Adrenal gland (tissue), 12 donors: ENCODE measurements around the gene CALD1. TPM values are rescaled to one million over a fixed set of nuclear protein-coding genes. Genes with fewer than 3 reads are reported as not detected.
A peak's percentile ranks its signal among the peaks of the same experiment; 100 is the strongest.

Experiments
- DNase-seq, 7 donors: peaks; one replicate each; pipeline ENCODE4 v3.0.0-alpha.2; 2019 to 2020
- H3K27ac ChIP-seq, 5 donors: fragments of 200-600 bp; sonication (generic) in 4 of 5; 1 replicate in 3 of 5; 2 replicates in 2 of 5; pipeline versions ENCODE4 v1.5.1 to v1.8.0; 2016 to 2020; ENCODE audit warnings: mild to moderate bottlenecking in 1 of 5
- H3K27me3 ChIP-seq: fragments of 200-600 bp; 2 replicates; pipeline ENCODE4 v1.8.0; 2021
- H3K36me3 ChIP-seq, 2 donors: fragments of 200-600 bp; replicated peaks in 1 of 2; 1 replicate in 1 of 2; 2 replicates in 1 of 2; pipeline versions ENCODE4 v1.5.1 to v1.8.0; 2018 to 2022
- H3K4me1 ChIP-seq, 2 donors: fragments of 200-600 bp; replicated peaks in 1 of 2; 1 replicate in 1 of 2; 2 replicates in 1 of 2; pipeline versions ENCODE4 v1.5.1 to v1.8.0; 2018 to 2021
- H3K4me3 ChIP-seq, 4 donors: fragments of 200-600 bp; sonication (generic) in 3 of 4; one replicate each; pipeline ENCODE4 v1.5.1; 2016 to 2018
- H3K9me3 ChIP-seq, 3 donors: fragments of 200-600 bp; sonication (generic) in 1 of 3; replicated peaks in 1 of 3; 1 replicate in 2 of 3; 2 replicates in 1 of 3; pipeline versions ENCODE4 v1.5.1 to v1.8.0; 2016 to 2021
- POLR2A ChIP-seq, 2 donors: fragments of 450-650 bp; IDR thresholded peaks; one replicate each; pipeline ENCODE4 v1.6.1; 2017; ENCODE audit warnings: antibody characterized with exemption in 2 of 2, mild to moderate bottlenecking in 2 of 2, moderate library complexity in 1 of 2
- WGBS, 4 donors: extraction: QIAGEN DNeasy Blood & Tissue Kit in 2 of 4; methylation state at CpG; one replicate each; pipeline versions ENCODE4 v1.1.5 to v1.1.7; 2013 to 2017; 5-methylcytosine and 5-hydroxymethylcytosine counted together
- intact Hi-C, 2 donors: fragments of 100-400 bp; cut with DNase I; formaldehyde crosslinking; loops; one replicate each; pipeline versions ENCODE4 v1.14.1 to v1.15.0; 2022 to 2023
- polyA plus RNA-seq, 3 donors: library from polyadenylated mRNA; stranded (reverse); fragments of 200-250 nt in 2 of 3; fragments of 350-450 nt in 1 of 3; fragmentation: Illumina TruSeq in 1 of 3; extraction: RNeasy Lipid Tissue Mini Kit (QIAGEN cat#74804) in 1 of 3; gene quantifications; one replicate each; pipeline ENCODE4 v1.2.3, GENCODE V29; 2013 to 2014
- total RNA-seq, 9 donors: library from RNA; depleted of rRNA in 4 of 9; stranded (reverse); fragments of >200 nt in 4 of 9; fragments of 120-200 nt in 1 of 9; fragmentation: NEBNext Ultra II Directional in 1 of 9; extraction: Animal tissue kit (Norgen Biotek cat#: 25700) in 1 of 9; gene quantifications; one replicate each; pipeline versions ENCODE4 v1.1.0 to v1.2.4, GENCODE V29; 2013 to 2023
- TF ChIP-seq, protein P1 (sequence below), 6 experiments: fragments of 450-650 bp in 4 of 6; fragments of 200-600 bp in 2 of 6; sonication (generic) in 1 of 6; IDR thresholded peaks; 1 replicate in 5 of 6; 2 replicates in 1 of 6; pipeline versions ENCODE4 v1.5.1 to v1.8.0; 2016 to 2021; ENCODE audit warnings: antibody characterized with exemption in 6 of 6, mild to moderate bottlenecking in 2 of 6, moderate library complexity in 1 of 6
- donor health status: healthy with polysubstance abuse.
- donor health status: Bipolar disorder and iron deficiency.
- donor health status: DM: yes; HTN: yes; CAD: no.
- donor health status: DM: no; HTN: no; CAD: no.
- donor health status: DM: no; HTN: no; CAD: no.
- donor health status: DM: yes; HTN: yes; CAD: no.

The CALD1 gene
- total and polyA plus RNA-seq, 12 donors, result 67.5 to 258 (median 199) TPM

DNA sequence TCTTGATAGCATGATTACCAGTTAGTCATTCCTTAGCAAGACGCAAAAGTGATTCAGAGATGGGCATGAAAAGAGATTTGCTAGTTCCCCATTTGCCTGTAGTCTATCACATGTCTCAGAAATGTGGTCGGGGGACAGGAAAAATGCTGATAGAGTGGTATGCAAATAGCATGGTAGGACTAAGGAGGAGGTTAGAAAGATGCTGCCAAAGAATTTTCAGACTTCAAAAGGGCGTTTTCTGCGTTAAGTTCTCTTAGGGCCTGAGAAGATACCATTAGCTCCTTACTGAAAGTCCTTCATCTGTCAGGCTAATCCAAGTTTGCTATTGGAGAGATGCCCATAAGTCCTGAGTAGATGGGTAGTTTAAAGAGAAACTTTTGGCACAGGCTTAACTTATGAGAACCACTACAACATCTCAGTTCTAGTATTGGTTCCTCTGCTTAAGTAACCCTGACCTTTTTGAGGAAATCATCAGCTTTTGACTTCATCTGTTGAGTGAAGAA, 2.7 kb downstream of the CALD1 start:
- Histone ChIP-seq H3K9me3 (no peaks in the 10 kb centered on the region), H3K27ac (peak overlapping the region in 3 of 5 donors; percentile 50 to 84 (median 71)), H3K27me3 (no peaks in the 10 kb centered on the region), H3K4me1 (peaks cover 0 to 13% of the 10 kb centered on the region in 2 donors), H3K36me3 (no peaks in the 10 kb centered on the region), H3K4me3 (peak overlapping the region in 1 of 4 donors; percentile 58)
- TF ChIP-seq POLR2A (IDR thresholded peaks at IDR 0.05), result no peak
- TF ChIP-seq, protein P1, sequence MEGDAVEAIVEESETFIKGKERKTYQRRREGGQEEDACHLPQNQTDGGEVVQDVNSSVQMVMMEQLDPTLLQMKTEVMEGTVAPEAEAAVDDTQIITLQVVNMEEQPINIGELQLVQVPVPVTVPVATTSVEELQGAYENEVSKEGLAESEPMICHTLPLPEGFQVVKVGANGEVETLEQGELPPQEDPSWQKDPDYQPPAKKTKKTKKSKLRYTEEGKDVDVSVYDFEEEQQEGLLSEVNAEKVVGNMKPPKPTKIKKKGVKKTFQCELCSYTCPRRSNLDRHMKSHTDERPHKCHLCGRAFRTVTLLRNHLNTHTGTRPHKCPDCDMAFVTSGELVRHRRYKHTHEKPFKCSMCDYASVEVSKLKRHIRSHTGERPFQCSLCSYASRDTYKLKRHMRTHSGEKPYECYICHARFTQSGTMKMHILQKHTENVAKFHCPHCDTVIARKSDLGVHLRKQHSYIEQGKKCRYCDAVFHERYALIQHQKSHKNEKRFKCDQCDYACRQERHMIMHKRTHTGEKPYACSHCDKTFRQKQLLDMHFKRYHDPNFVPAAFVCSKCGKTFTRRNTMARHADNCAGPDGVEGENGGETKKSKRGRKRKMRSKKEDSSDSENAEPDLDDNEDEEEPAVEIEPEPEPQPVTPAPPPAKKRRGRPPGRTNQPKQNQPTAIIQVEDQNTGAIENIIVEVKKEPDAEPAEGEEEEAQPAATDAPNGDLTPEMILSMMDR (IDR thresholded peaks at IDR 0.05), result no peak
- intact Hi-C loops, result no loop called here
- WGBS, 4 donors, result 44 to 64% (median 59%) methylated on average over 4 of the region's 4 CpGs
- DNase-seq, result no peak

DNA sequence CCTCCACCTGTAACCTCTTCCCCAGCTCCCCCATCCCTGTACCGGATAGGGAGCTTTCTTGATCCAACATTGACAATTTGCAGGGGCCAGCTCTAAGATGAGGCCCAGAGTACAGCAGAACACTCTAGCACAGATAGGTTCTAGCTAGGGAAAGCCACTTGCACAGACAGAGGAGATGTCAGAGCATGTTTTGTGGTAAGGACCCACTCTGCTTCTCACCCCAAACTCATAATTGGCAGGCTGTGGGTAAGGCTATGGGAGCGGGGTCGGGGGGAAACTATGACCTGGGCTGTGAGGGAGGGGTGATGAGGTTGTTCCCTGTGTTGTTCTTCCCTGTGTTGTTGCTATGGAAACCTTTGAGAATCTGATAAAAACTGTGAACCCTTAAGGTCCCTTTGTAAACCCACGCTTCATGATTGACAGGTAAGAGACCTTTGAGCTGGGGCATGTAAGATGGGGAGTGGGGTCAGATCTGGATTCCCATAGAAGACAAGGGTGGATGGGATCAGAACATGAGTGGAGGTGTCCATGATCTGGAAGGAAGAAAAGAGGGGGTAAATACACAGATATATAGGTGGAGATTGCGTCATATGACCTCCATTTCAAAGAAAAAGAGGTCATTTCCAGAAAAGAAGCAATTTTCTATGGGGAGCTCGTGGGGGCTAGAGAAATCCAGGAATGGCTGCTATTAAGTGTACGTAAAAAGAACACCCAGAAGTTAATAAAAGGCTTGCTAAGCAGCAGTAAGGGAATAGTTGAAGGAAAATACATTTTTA, 4.0 kb downstream of the CALD1 start:
- peak overlapping the region in 1 of 4 donors; percentile 58 for H3K4me3 ChIP-seq
- no peaks in the 10 kb centered on the region for H3K9me3 ChIP-seq
- no peak for DNase-seq
- no peaks in the 10 kb centered on the region for H3K27me3 ChIP-seq
- WGBS, 4 donors, result 75 to 82% (median 81%) methylated on average over 5 to 7 of the region's 7 CpGs
- intact Hi-C loops, result no loop called here
- no peak for TF ChIP-seq POLR2A (IDR thresholded peaks at IDR 0.05)
- TF ChIP-seq, protein P1 (IDR thresholded peaks at IDR 0.05), result no peak
- no peaks in the 10 kb centered on the region for H3K36me3 ChIP-seq
- H3K4me1 ChIP-seq, result peaks cover 0 to 14% of the 10 kb centered on the region in 2 donors
- peak overlapping the region in 2 of 5 donors; percentile 36 to 84 for H3K27ac ChIP-seq

DNA sequence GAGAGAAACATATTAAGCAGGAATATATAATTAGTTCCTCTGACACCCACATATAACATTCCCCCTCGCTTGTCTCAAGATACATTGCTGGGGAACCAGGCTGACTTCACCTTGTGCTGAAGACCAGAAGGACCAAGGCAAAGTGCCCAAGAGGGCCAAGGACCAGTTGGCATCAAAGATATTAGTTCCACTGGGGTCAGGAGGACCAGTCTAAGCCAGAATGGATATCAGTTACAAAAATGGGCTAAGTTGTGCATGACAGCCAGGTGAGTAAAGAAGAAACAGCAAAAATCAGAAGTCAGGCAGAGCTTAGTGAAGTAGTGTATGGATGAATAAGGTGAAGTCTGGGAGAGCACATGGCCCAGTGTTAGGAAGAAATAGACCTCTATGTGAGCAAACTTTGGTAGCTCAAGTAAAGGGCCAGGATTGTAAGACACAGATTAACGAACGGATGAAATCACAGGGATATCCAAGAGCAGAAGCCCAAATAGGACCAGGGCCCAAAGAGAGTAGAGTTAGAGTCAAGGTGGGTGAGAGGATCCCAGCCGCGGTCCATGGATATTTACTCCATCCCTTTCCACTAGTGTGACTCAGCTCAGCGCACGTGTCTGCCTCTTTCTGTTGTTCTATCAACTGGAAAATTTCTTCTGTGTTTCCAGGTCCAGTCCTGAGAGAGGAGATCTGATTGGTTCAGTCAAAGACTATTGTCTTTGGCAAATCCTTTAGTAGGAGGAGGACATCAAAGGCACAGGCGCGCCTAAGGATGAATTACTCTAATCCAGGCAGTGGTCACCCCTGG, 5.0 kb downstream of the CALD1 start:
- intact Hi-C loops, result no loop called here
- Histone ChIP-seq H3K27ac (peak overlapping the region in 2 of 5 donors; percentile 14 to 49), H3K4me1 (peaks cover 0 to 6% of the 10 kb centered on the region in 2 donors), H3K36me3 (no peaks in the 10 kb centered on the region), H3K4me3 (no peak overlapping the region), H3K27me3 (no peaks in the 10 kb centered on the region), H3K9me3 (no peaks in the 10 kb centered on the region)
- 75 to 83% (median 80%) methylated on average over 9 of the region's 9 CpGs for WGBS, 4 donors
- TF ChIP-seq, protein P1 (IDR thresholded peaks at IDR 0.05), result no peak
- DNase-seq, result peak in 2 of 7 donors; percentile 8 to 13

- intact Hi-C loops, result no loop called here
- Histone ChIP-seq H3K4me3 (no peak overlapping the region), H3K4me1 (peaks cover 0 to 6% of the 10 kb centered on the region in 2 donors), H3K27ac (no peak overlapping the region), H3K36me3 (no peaks in the 10 kb centered on the region), H3K9me3 (no peaks in the 10 kb centered on the region), H3K27me3 (no peaks in the 10 kb centered on the region)
- TF ChIP-seq POLR2A (IDR thresholded peaks at IDR 0.05), result no peak
- TF ChIP-seq, protein P1 (IDR thresholded peaks at IDR 0.05), result no peak
- no peak for DNase-seq
Measured at GRCh38 chr7:134785842-134786241, 6.4 kb downstream of the CALD1 start.
